Body of pancreas (tissue), 4 donors: ENCODE data around the gene CRAMP1. TPM values are rescaled to one million over a fixed set of nuclear protein-coding genes. Genes with fewer than 3 reads are reported as not detected.

Experiments used
- ATAC-seq: fragments of 150-250 bp; one replicate; pipeline ENCODE4 v1.9.1; 2016
- DNase-seq, 4 donors: peaks; one replicate each; pipeline ENCODE4 v3.0.0-alpha.2; 2019
- H3K27ac ChIP-seq, 4 donors: fragments of 200-600 bp; sonication (generic); 1 replicate in 3 of 4; 2 replicates in 1 of 4; pipeline versions ENCODE4 v1.5.1 to v1.6.1; 2016 to 2019; ENCODE audit warnings: mild to moderate bottlenecking in 1 of 4, mixed read lengths in 1 of 4, moderate library complexity in 1 of 4
- H3K27me3 ChIP-seq, 2 donors: fragments of 200-600 bp; sonication (generic); one replicate each; pipeline ENCODE4 v1.6.0; 2016; ENCODE audit warnings: mild to moderate bottlenecking in 1 of 2
- H3K36me3 ChIP-seq, 2 donors: fragments of 200-600 bp; sonication (generic); replicated peaks in 1 of 2; 2 replicates each; pipeline ENCODE4 v1.5.1; 2016; ENCODE audit warnings: low read depth in 2 of 2; ENCODE audit not compliant: insufficient read depth in 1 of 2
- H3K4me1 ChIP-seq: fragments of 200-600 bp; sonication (generic); one replicate; pipeline ENCODE4 v1.6.0; 2016
- H3K4me3 ChIP-seq, 2 donors: fragments of 200-600 bp; sonication (generic); 1 replicate in 1 of 2; 2 replicates in 1 of 2; pipeline ENCODE4 v1.5.1; 2016 to 2019
- H3K9me3 ChIP-seq, 3 donors: fragments of 200-600 bp; sonication (generic); 1 replicate in 2 of 3; 2 replicates in 1 of 3; pipeline ENCODE4 v1.5.1; 2016
- CTCF ChIP-seq, 7 experiments: fragments of 450-650 bp in 4 of 7; fragments of 200-600 bp in 3 of 7; sonication (generic) in 3 of 7; IDR thresholded peaks; one replicate each; pipeline ENCODE4 v1.5.1; 2016 to 2019; ENCODE audit warnings: antibody characterized with exemption in 7 of 7
- POLR2A ChIP-seq, 3 donors: fragments of 450-650 bp; IDR thresholded peaks; one replicate each; pipeline ENCODE4 v1.6.1; 2016; ENCODE audit warnings: antibody characterized with exemption in 3 of 3, mild to moderate bottlenecking in 2 of 3
- WGBS, 2 donors: methylation state at CpG; one replicate each; pipeline ENCODE4 v1.1.5; 2017; 5-methylcytosine and 5-hydroxymethylcytosine counted together
- intact Hi-C: fragments of 100-400 bp; cut with DNase I; formaldehyde crosslinking; loops from one replicate; pipeline ENCODE4 v1.15.1; 2023
- total RNA-seq, 2 donors: library from RNA; depleted of rRNA; stranded (reverse); fragments of >200 nt; gene quantifications; one replicate each; pipeline ENCODE4 v1.1.0, GENCODE V29; 2016

The CRAMP1 gene
- total RNA-seq, 2 donors from 2014 or later, result 8.6 to 17.8 TPM

GRCh38 chr16:1597154-1597553 lies 15.0 kb upstream of the CRAMP1 start:
- H3K9me3 ChIP-seq, result no peaks in the 10 kb centered on the region
- ATAC-seq (no peak), DNase-seq (no peak)
- no peaks in the 10 kb centered on the region for H3K27me3 ChIP-seq
- intact Hi-C loops, result no loop called here
- WGBS, 2 donors, result 89 to 91% methylated on average over 5 to 12 of the region's 13 CpGs
- no peak for TF ChIP-seq POLR2A (IDR thresholded peaks at IDR 0.05)
- TF ChIP-seq CTCF (IDR thresholded peaks at IDR 0.05), result no peak
- no peak overlapping the region for H3K4me3 ChIP-seq
- H3K27ac ChIP-seq, result no peak overlapping the region
- no peaks in the 10 kb centered on the region for H3K4me1 ChIP-seq
- no peaks in the 10 kb centered on the region for H3K36me3 ChIP-seq

- no peaks in the 10 kb centered on the region for H3K27me3 ChIP-seq
- DNase-seq (no peak), ATAC-seq (no peak)
- H3K4me3 ChIP-seq, result no peak overlapping the region
- no peak overlapping the region for H3K27ac ChIP-seq
- no peaks in the 10 kb centered on the region for H3K4me1 ChIP-seq
- TF ChIP-seq CTCF (IDR thresholded peaks at IDR 0.05) (no peak), POLR2A (IDR thresholded peaks at IDR 0.05) (no peak)
- intact Hi-C loops, result no loop called here
- H3K36me3 ChIP-seq, result no peaks in the 10 kb centered on the region
- WGBS, 2 donors, result 87 to 88% methylated on average over 7 of the region's 7 CpGs
- H3K9me3 ChIP-seq, result no peaks in the 10 kb centered on the region
These were observed 11.1 kb upstream of the CRAMP1 start for GRCh38 chr16:1601031-1601430.

- no peak for DNase-seq
- 92 to 96% methylated on average over 6 of the region's 6 CpGs for WGBS, 2 donors
- Histone ChIP-seq H3K9me3 (no peaks in the 10 kb centered on the region), H3K4me3 (no peak overlapping the region), H3K36me3 (no peaks in the 10 kb centered on the region), H3K27me3 (no peaks in the 10 kb centered on the region), H3K27ac (no peak overlapping the region), H3K4me1 (no peaks in the 10 kb centered on the region)
- TF ChIP-seq POLR2A (IDR thresholded peaks at IDR 0.05) (no peak), CTCF (IDR thresholded peaks at IDR 0.05) (no peak)
- ATAC-seq, result no peak
- intact Hi-C loops, result no loop called here
These were observed 10.7 kb upstream of the CRAMP1 start for GRCh38 chr16:1601489-1601888.

GRCh38 chr16:1602285-1602684 lies 9.9 kb upstream of the CRAMP1 start:
- DNase-seq, result no peak
- Histone ChIP-seq H3K36me3 (peaks cover 0 to 3% of the 10 kb centered on the region in 2 donors), H3K9me3 (no peaks in the 10 kb centered on the region), H3K27me3 (no peaks in the 10 kb centered on the region), H3K4me1 (no peaks in the 10 kb centered on the region), H3K4me3 (no peak overlapping the region), H3K27ac (no peak overlapping the region)
- 89 to 93% methylated on average over 20 of the region's 20 CpGs for WGBS, 2 donors
- no peak for ATAC-seq
- intact Hi-C loops, result no loop called here
- TF ChIP-seq POLR2A (IDR thresholded peaks at IDR 0.05) (no peak), CTCF (IDR thresholded peaks at IDR 0.05) (no peak)

GRCh38 chr16:1606774-1607173 lies 5.4 kb upstream of the CRAMP1 start:
- peaks cover 0 to 3% of the 10 kb centered on the region in 2 donors for H3K36me3 ChIP-seq
- DNase-seq, result no peak
- peaks cover 20% of the 10 kb centered on the region for H3K4me1 ChIP-seq
- 82 to 88% methylated on average over 10 of the region's 10 CpGs for WGBS, 2 donors
- no peak overlapping the region for H3K4me3 ChIP-seq
- TF ChIP-seq POLR2A (IDR thresholded peaks at IDR 0.05) (no peak), CTCF (IDR thresholded peaks at IDR 0.05) (no peak)
- no peak overlapping the region for H3K27ac ChIP-seq
- ATAC-seq, result no peak
- H3K9me3 ChIP-seq, result no peaks in the 10 kb centered on the region
- no peaks in the 10 kb centered on the region for H3K27me3 ChIP-seq
- intact Hi-C loops, result no loop called here
